ENCODE measurements around the gene STX8.

STX8 gene

DNA sequence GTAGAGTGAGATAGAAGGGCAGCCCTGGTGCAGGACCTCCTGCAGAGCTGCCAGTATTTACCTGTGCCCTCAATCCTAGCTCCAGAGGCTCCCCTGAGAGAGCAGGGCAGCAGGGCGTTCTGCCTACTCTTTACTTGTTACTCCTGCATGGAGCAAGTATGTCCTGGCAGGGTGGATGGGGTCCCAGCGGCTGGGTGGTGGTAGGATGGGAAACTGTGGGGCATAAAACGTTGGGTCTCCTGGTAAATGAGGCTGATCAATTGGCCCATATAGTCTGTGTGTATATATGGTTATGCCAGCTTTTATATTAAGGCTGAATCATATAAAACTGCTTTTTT is 362.3 kb downstream of the STX8 start (continued):
- TF ChIP-seq, protein P1, sequence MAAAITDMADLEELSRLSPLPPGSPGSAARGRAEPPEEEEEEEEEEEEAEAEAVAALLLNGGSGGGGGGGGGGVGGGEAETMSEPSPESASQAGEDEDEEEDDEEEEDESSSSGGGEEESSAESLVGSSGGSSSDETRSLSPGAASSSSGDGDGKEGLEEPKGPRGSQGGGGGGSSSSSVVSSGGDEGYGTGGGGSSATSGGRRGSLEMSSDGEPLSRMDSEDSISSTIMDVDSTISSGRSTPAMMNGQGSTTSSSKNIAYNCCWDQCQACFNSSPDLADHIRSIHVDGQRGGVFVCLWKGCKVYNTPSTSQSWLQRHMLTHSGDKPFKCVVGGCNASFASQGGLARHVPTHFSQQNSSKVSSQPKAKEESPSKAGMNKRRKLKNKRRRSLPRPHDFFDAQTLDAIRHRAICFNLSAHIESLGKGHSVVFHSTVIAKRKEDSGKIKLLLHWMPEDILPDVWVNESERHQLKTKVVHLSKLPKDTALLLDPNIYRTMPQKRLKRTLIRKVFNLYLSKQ (tag by site-specific recombination; IDR thresholded peaks at IDR 0.05; ENCODE audit: borderline replicate concordance): no peak
- no peak for TF ChIP-seq ZNF514 (tag by site-specific recombination; IDR thresholded peaks at IDR 0.05)
- TF ChIP-seq, protein P2, sequence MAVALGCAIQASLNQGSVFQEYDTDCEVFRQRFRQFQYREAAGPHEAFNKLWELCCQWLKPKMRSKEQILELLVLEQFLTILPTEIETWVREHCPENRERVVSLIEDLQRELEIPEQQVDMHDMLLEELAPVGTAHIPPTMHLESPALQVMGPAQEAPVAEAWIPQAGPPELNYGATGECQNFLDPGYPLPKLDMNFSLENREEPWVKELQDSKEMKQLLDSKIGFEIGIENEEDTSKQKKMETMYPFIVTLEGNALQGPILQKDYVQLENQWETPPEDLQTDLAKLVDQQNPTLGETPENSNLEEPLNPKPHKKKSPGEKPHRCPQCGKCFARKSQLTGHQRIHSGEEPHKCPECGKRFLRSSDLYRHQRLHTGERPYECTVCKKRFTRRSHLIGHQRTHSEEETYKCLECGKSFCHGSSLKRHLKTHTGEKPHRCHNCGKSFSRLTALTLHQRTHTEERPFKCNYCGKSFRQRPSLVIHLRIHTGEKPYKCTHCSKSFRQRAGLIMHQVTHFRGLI (tag by site-specific recombination; IDR thresholded peaks at IDR 0.05): no peak
- TF ChIP-seq ZNF510 (tag by site-specific recombination; IDR thresholded peaks at IDR 0.05; ENCODE audit: insufficient replicate concordance): no peak
- no peak for TF ChIP-seq ZNF248 (tag by site-specific recombination; IDR thresholded peaks at IDR 0.05)
- no peak for TF ChIP-seq ZNF133 (tag by site-specific recombination; IDR thresholded peaks at IDR 0.05)
- TF ChIP-seq ZNF560 (tag by site-specific recombination; IDR thresholded peaks at IDR 0.05; ENCODE audit: borderline replicate concordance): no peak
- TF ChIP-seq, protein P3, sequence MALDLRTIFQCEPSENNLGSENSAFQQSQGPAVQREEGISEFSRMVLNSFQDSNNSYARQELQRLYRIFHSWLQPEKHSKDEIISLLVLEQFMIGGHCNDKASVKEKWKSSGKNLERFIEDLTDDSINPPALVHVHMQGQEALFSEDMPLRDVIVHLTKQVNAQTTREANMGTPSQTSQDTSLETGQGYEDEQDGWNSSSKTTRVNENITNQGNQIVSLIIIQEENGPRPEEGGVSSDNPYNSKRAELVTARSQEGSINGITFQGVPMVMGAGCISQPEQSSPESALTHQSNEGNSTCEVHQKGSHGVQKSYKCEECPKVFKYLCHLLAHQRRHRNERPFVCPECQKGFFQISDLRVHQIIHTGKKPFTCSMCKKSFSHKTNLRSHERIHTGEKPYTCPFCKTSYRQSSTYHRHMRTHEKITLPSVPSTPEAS (tag by site-specific recombination; IDR thresholded peaks at IDR 0.05): no peak
- no peak for TF ChIP-seq ZNF302 (tag by site-specific recombination; IDR thresholded peaks at IDR 0.05; ENCODE audit: low read depth)

DNA sequence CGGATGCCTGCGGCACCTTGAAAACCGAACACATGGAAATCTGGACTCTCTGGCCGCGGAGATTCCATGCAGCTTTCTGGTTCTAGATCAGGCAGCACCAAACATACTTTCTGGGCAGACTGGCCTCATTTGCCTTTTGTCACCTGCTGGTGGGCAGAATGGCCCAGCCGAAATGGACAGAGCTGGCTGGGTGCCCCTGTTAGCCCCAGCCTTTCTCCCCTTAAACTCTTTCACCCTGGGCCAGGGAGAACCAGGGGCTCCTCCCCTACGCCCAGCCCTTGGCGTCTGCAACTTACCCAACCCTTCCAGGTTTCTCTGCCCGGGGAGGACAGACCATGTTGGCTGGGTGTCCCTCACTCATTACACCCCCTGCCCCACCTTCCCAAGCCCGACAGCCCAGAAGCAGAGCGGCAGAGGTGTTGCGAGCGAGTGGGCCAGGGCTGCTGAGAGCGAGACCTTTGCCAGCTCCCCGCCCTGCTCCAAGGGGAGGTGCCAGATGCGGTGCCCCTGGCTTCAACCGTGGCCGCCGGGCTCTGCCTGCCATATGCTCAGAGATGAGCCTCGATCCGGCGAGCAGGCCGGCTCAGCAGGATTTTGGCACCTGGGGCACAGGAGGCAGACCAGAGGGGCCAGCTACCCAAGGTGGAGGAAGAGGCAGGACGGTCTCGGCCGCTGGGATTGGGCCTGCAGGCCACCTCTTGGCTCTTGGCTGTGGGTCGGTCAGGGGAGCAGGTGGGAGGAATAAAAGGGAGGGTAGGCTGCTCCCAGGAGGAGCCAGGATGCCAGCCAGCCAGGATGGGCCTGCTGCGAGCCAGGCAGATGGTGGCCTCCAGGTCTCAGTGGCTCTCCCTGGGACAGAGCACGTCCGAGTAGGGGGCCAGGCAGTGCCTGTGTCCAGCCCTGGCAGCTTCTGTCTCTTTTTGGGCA is 363.0 kb downstream of the STX8 start:
- no peak overlapping the region for H3K4me3 ChIP-seq (ENCODE audit: low read depth, low read length)
- peaks cover 4 to 18% of the 10 kb centered on the region in 2 experiments; a peak in 2 of 3 replicates for H3K36me3 ChIP-seq (ENCODE audit: control insufficient read depth in 2 of 2, insufficient read depth in 1 of 2, low read length in 2 of 2)
- H3K4me1 ChIP-seq (ENCODE audit: control insufficient read depth, insufficient read depth, low read length): no peaks in the 10 kb centered on the region
- no peak overlapping the region for H3K27ac ChIP-seq (ENCODE audit: extremely low read depth, low read depth, low read length)
- H3K9me3 ChIP-seq (ENCODE audit: control insufficient read depth, insufficient read depth, low read depth, low read length): no peaks in the 10 kb centered on the region; the same call in 1 of the 2 replicates
- ChIA-PET CTCF (no interaction called here), POLR2A (no interaction called here)
- no peak for TF ChIP-seq ZNF140 (tag by site-specific recombination; IDR thresholded peaks at IDR 0.05)
- TF ChIP-seq, protein P4, sequence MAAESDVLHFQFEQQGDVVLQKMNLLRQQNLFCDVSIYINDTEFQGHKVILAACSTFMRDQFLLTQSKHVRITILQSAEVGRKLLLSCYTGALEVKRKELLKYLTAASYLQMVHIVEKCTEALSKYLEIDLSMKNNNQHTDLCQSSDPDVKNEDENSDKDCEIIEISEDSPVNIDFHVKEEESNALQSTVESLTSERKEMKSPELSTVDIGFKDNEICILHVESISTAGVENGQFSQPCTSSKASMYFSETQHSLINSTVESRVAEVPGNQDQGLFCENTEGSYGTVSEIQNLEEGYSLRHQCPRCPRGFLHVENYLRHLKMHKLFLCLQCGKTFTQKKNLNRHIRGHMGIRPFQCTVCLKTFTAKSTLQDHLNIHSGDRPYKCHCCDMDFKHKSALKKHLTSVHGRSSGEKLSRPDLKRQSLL (tag by site-specific recombination; IDR thresholded peaks at IDR 0.05): no peak
- TF ChIP-seq, protein P5, sequence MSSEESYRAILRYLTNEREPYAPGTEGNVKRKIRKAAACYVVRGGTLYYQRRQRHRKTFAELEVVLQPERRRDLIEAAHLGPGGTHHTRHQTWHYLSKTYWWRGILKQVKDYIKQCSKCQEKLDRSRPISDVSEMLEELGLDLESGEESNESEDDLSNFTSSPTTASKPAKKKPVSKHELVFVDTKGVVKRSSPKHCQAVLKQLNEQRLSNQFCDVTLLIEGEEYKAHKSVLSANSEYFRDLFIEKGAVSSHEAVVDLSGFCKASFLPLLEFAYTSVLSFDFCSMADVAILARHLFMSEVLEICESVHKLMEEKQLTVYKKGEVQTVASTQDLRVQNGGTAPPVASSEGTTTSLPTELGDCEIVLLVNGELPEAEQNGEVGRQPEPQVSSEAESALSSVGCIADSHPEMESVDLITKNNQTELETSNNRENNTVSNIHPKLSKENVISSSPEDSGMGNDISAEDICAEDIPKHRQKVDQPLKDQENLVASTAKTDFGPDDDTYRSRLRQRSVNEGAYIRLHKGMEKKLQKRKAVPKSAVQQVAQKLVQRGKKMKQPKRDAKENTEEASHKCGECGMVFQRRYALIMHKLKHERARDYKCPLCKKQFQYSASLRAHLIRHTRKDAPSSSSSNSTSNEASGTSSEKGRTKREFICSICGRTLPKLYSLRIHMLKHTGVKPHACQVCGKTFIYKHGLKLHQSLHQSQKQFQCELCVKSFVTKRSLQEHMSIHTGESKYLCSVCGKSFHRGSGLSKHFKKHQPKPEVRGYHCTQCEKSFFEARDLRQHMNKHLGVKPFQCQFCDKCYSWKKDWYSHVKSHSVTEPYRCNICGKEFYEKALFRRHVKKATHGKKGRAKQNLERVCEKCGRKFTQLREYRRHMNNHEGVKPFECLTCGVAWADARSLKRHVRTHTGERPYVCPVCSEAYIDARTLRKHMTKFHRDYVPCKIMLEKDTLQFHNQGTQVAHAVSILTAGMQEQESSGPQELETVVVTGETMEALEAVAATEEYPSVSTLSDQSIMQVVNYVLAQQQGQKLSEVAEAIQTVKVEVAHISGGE (tag by site-specific recombination; conservative IDR thresholded peaks at IDR 0.05; ENCODE audit: low read depth): no peak
- no peak for TF ChIP-seq ZNF19 (tag by site-specific recombination; IDR thresholded peaks at IDR 0.05; ENCODE audit: low read depth)
- no peak for TF ChIP-seq ZNF324 (tag by site-specific recombination; IDR thresholded peaks at IDR 0.05)
- TF ChIP-seq, protein P6, sequence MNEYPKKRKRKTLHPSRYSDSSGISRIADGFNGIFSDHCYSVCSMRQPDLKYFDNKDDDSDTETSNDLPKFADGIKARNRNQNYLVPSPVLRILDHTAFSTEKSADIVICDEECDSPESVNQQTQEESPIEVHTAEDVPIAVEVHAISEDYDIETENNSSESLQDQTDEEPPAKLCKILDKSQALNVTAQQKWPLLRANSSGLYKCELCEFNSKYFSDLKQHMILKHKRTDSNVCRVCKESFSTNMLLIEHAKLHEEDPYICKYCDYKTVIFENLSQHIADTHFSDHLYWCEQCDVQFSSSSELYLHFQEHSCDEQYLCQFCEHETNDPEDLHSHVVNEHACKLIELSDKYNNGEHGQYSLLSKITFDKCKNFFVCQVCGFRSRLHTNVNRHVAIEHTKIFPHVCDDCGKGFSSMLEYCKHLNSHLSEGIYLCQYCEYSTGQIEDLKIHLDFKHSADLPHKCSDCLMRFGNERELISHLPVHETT (tag by site-specific recombination; IDR thresholded peaks at IDR 0.05): no peak
- TF ChIP-seq, protein P7, sequence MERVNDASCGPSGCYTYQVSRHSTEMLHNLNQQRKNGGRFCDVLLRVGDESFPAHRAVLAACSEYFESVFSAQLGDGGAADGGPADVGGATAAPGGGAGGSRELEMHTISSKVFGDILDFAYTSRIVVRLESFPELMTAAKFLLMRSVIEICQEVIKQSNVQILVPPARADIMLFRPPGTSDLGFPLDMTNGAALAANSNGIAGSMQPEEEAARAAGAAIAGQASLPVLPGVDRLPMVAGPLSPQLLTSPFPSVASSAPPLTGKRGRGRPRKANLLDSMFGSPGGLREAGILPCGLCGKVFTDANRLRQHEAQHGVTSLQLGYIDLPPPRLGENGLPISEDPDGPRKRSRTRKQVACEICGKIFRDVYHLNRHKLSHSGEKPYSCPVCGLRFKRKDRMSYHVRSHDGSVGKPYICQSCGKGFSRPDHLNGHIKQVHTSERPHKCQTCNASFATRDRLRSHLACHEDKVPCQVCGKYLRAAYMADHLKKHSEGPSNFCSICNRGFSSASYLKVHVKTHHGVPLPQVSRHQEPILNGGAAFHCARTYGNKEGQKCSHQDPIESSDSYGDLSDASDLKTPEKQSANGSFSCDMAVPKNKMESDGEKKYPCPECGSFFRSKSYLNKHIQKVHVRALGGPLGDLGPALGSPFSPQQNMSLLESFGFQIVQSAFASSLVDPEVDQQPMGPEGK (tag by site-specific recombination; IDR thresholded peaks at IDR 0.05): no peak
- TF ChIP-seq HOXA7 (CRISPR knock-in tag; IDR thresholded peaks at IDR 0.05; ENCODE audit: borderline replicate concordance): no peak
- TF ChIP-seq ZNF239 (tag by site-specific recombination; IDR thresholded peaks at IDR 0.05): no peak
- TF ChIP-seq ZNF658 (tag by site-specific recombination; IDR thresholded peaks at IDR 0.05): no peak
- no peak for TF ChIP-seq ZNF76 (tag by site-specific recombination; IDR thresholded peaks at IDR 0.05; ENCODE audit: borderline replicate concordance, low read depth)
- TF ChIP-seq ZNF510 (tag by site-specific recombination; IDR thresholded peaks at IDR 0.05; ENCODE audit: insufficient replicate concordance): no peak
- TF ChIP-seq ZNF114 (tag by site-specific recombination; IDR thresholded peaks at IDR 0.05): no peak
- TF ChIP-seq ZIC2 (tag by site-specific recombination; IDR thresholded peaks at IDR 0.05): no peak
- TF ChIP-seq ZNF514 (tag by site-specific recombination; IDR thresholded peaks at IDR 0.05): no peak

Data from HEK293 (cell line).